ENCODE results near the gene MCTP1.

Gene MCTP1

DNA sequence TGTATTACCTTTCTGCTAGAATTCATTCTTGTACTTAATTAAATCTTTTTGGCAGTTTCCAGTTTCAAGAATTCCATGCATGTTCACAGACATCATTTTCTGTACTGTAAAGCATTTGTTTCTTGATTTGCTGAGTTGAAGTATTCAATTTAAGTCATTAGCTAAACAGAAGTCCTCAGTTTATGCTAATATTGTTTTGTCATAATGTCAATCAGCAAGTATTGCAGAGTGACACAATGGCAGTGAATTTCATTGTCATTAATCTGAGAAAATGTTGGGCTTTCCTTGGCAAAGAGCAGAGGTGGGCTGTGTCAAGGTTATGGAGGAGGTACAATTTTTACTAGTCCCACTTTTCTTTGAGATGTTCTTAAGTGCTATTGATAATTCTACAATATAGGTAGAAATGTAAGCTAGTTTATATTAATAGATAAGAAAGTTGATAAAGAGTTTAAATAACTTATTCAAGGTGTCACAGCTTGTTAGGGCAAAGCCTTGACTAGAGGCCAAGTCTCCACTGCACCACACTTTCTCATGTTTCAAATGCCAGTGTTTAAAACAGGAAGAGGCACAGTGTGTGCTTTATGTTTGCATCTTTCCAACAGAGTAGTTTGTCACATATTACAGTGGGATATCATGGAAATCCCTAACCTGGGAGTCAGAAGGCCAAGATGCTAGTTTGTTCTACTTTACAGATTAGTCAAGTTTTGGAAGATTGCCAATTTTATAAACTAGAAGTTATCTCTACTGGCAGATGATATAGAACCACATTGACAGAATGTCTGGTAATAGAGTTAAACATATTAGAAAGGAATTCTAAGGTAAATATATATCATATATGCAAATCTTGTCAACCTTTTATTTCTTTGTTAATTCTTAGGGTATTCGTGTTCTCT is 610.2 kb downstream of the MCTP1 start:
- ATAC-seq = peak; percentile 65
- peak; percentile 53 for TF ChIP-seq ISL1 (CRISPR knock-in tag; IDR thresholded peaks at IDR 0.05)
- TF ChIP-seq ZNF70 (CRISPR knock-in tag; IDR thresholded peaks at IDR 0.05) = no peak

DNA sequence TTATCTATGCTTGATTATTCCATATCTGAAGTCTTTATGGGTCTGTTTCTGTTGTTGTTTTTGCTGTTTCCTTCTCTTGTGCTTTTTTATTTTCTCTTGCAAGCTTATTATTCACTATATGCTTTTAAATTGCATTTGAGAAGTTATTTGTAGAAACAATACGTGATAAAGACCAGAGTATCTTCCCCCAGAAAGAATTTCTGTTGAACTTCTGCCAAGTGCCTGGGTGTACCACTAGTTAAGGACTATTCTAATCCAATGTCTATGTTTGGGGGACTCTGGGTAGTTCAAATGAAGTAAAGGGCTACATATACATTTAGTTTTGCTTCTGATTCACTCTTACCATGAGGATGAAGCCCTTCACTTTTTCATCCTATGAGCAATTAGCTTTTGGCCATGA is 612.1 kb downstream of the MCTP1 start:
- 0 out of 3 replicates have a peak, but pooled peaks have one; percentile 36 for ATAC-seq

DNA sequence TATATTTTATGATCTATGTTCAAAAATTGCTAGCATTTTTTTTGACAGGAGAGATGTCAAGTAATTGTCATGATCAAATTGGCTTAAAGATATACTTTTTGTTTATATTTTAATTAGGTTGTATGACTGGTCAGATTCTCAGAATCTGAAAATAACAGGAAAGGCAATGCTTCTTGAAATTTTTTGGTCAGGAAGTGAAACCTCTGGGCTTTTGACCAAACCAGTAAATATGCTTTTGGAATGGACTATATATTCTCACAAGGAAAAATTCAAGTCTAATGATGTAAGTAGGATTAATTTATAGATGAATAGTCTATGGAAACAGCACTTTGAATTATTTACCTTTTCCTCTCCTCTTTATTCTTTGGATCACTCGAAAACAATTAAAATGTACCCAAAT is 614.2 kb downstream of the MCTP1 start:
- no peak for ATAC-seq
- TF ChIP-seq ZC3H10 (CRISPR knock-in tag; IDR thresholded peaks at IDR 0.05) (no peak), CSDC2 (CRISPR knock-in tag; IDR thresholded peaks at IDR 0.05) (no peak), TCF4 (CRISPR knock-in tag; IDR thresholded peaks at IDR 0.05; ENCODE audit: borderline replicate concordance) (no peak), OSR1 (CRISPR knock-in tag; IDR thresholded peaks at IDR 0.05) (no peak)
- TF ChIP-seq, protein P1, sequence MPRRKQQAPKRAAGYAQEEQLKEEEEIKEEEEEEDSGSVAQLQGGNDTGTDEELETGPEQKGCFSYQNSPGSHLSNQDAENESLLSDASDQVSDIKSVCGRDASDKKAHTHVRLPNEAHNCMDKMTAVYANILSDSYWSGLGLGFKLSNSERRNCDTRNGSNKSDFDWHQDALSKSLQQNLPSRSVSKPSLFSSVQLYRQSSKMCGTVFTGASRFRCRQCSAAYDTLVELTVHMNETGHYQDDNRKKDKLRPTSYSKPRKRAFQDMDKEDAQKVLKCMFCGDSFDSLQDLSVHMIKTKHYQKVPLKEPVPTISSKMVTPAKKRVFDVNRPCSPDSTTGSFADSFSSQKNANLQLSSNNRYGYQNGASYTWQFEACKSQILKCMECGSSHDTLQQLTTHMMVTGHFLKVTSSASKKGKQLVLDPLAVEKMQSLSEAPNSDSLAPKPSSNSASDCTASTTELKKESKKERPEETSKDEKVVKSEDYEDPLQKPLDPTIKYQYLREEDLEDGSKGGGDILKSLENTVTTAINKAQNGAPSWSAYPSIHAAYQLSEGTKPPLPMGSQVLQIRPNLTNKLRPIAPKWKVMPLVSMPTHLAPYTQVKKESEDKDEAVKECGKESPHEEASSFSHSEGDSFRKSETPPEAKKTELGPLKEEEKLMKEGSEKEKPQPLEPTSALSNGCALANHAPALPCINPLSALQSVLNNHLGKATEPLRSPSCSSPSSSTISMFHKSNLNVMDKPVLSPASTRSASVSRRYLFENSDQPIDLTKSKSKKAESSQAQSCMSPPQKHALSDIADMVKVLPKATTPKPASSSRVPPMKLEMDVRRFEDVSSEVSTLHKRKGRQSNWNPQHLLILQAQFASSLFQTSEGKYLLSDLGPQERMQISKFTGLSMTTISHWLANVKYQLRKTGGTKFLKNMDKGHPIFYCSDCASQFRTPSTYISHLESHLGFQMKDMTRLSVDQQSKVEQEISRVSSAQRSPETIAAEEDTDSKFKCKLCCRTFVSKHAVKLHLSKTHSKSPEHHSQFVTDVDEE (CRISPR knock-in tag; IDR thresholded peaks at IDR 0.05) = no peak

More for the DNA sequence above, 612.1 kb downstream of the MCTP1 start:
- no peak for TF ChIP-seq PPARA (CRISPR knock-in tag; IDR thresholded peaks at IDR 0.05; ENCODE audit: borderline replicate concordance)
- no peak for TF ChIP-seq SNAI2 (CRISPR knock-in tag; IDR thresholded peaks at IDR 0.05)
- TF ChIP-seq, protein P2, sequence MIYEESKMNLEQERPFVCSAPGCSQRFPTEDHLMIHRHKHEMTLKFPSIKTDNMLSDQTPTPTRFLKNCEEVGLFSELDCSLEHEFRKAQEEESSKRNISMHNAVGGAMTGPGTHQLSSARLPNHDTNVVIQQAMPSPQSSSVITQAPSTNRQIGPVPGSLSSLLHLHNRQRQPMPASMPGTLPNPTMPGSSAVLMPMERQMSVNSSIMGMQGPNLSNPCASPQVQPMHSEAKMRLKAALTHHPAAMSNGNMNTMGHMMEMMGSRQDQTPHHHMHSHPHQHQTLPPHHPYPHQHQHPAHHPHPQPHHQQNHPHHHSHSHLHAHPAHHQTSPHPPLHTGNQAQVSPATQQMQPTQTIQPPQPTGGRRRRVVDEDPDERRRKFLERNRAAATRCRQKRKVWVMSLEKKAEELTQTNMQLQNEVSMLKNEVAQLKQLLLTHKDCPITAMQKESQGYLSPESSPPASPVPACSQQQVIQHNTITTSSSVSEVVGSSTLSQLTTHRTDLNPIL (CRISPR knock-in tag; IDR thresholded peaks at IDR 0.05; ENCODE audit: low read depth) = no peak
- no peak for TF ChIP-seq ZFP30 (CRISPR knock-in tag; IDR thresholded peaks at IDR 0.05)
- TF ChIP-seq ZNF565 (CRISPR knock-in tag; conservative IDR thresholded peaks at IDR 0.05; ENCODE audit: low read depth) = no peak
- TF ChIP-seq, protein P3, sequence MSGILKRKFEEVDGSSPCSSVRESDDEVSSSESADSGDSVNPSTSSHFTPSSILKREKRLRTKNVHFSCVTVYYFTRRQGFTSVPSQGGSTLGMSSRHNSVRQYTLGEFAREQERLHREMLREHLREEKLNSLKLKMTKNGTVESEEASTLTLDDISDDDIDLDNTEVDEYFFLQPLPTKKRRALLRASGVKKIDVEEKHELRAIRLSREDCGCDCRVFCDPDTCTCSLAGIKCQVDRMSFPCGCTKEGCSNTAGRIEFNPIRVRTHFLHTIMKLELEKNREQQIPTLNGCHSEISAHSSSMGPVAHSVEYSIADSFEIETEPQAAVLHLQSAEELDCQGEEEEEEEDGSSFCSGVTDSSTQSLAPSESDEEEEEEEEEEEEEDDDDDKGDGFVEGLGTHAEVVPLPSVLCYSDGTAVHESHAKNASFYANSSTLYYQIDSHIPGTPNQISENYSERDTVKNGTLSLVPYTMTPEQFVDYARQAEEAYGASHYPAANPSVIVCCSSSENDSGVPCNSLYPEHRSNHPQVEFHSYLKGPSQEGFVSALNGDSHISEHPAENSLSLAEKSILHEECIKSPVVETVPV (CRISPR knock-in tag; IDR thresholded peaks at IDR 0.05) = no peak
- no peak for TF ChIP-seq BACH2 (CRISPR knock-in tag; IDR thresholded peaks at IDR 0.05; ENCODE audit: borderline replicate concordance)
- 0 out of 2 replicates have a peak, but pooled peaks have one; percentile 13 for TF ChIP-seq ZNF8 (CRISPR knock-in tag; IDR thresholded peaks at IDR 0.05)
- no peak for TF ChIP-seq ZC3H10 (CRISPR knock-in tag; IDR thresholded peaks at IDR 0.05)
- TF ChIP-seq TCF4 (CRISPR knock-in tag; IDR thresholded peaks at IDR 0.05; ENCODE audit: borderline replicate concordance) = no peak
- TF ChIP-seq ZFP3 (CRISPR knock-in tag; IDR thresholded peaks at IDR 0.05) = no peak
- no peak for TF ChIP-seq RARB (CRISPR knock-in tag; IDR thresholded peaks at IDR 0.05)
- TF ChIP-seq, protein P4, sequence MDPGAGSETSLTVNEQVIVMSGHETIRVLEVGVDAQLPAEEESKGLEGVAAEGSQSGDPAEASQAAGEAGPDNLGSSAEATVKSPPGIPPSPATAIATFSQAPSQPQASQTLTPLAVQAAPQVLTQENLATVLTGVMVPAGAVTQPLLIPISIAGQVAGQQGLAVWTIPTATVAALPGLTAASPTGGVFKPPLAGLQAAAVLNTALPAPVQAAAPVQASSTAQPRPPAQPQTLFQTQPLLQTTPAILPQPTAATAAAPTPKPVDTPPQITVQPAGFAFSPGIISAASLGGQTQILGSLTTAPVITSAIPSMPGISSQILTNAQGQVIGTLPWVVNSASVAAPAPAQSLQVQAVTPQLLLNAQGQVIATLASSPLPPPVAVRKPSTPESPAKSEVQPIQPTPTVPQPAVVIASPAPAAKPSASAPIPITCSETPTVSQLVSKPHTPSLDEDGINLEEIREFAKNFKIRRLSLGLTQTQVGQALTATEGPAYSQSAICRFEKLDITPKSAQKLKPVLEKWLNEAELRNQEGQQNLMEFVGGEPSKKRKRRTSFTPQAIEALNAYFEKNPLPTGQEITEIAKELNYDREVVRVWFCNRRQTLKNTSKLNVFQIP (CRISPR knock-in tag; IDR thresholded peaks at IDR 0.05; ENCODE audit: borderline replicate concordance, low read depth) = no peak
- TF ChIP-seq OSR1 (CRISPR knock-in tag; IDR thresholded peaks at IDR 0.05) = no peak
- no peak for TF ChIP-seq ZNF70 (CRISPR knock-in tag; IDR thresholded peaks at IDR 0.05)
- no peak for TF ChIP-seq GLIS3 (CRISPR knock-in tag; IDR thresholded peaks at IDR 0.05)
- peak; percentile 43 for TF ChIP-seq ISL1 (CRISPR knock-in tag; IDR thresholded peaks at IDR 0.05)
- TF ChIP-seq, protein P5, sequence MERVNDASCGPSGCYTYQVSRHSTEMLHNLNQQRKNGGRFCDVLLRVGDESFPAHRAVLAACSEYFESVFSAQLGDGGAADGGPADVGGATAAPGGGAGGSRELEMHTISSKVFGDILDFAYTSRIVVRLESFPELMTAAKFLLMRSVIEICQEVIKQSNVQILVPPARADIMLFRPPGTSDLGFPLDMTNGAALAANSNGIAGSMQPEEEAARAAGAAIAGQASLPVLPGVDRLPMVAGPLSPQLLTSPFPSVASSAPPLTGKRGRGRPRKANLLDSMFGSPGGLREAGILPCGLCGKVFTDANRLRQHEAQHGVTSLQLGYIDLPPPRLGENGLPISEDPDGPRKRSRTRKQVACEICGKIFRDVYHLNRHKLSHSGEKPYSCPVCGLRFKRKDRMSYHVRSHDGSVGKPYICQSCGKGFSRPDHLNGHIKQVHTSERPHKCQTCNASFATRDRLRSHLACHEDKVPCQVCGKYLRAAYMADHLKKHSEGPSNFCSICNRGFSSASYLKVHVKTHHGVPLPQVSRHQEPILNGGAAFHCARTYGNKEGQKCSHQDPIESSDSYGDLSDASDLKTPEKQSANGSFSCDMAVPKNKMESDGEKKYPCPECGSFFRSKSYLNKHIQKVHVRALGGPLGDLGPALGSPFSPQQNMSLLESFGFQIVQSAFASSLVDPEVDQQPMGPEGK (CRISPR knock-in tag; IDR thresholded peaks at IDR 0.05; ENCODE audit: borderline replicate concordance) = no peak

All from SK-N-SH treated with all-trans-retinoic acid at 6 μM for 48 hours (cell line).